ENCODE measurements around the gene CCER1. TPM values are rescaled to one million over a fixed set of nuclear protein-coding genes. Genes with fewer than 3 reads are reported as not detected.

Gene CCER1
- total and polyA plus RNA-seq, 2 experiments from 2014 or later: not detected

- Mint-ChIP-seq H3K9me3 (no peaks in the 10 kb centered on the region), H3K36me3 (ENCODE audit: low read depth) (no peaks in the 10 kb centered on the region), H3K27me3 (ENCODE audit: insufficient read depth, low read depth, poor library complexity) (peaks cover 2% of the 10 kb centered on the region), H3K4me3 (no peak overlapping the region), H3K27ac (no peak overlapping the region), H3K4me1 (no peaks in the 10 kb centered on the region)
- no peaks in the 10 kb centered on the region for H3K27me3 ChIP-seq (ENCODE audit: insufficient read depth)
- no peaks in the 10 kb centered on the region for H3K79me2 ChIP-seq (replicated peaks; ENCODE audit: insufficient read depth)
- H3K27ac ChIP-seq (ENCODE audit: low read depth): no peak overlapping the region
- H2AFZ ChIP-seq: no peak overlapping the region
- H4K20me1 ChIP-seq (replicated peaks; ENCODE audit: insufficient read depth): no peaks in the 10 kb centered on the region
- no peak overlapping the region for H3K4me2 ChIP-seq
- no peak for TF ChIP-seq EZH2phosphoT487 (IDR thresholded peaks at IDR 0.05; ENCODE audit: unreplicated experiment)
- no peak for TF ChIP-seq ZNF114 (CRISPR knock-in tag; IDR thresholded peaks at IDR 0.05)
- no peak for TF ChIP-seq ETS1 (IDR thresholded peaks at IDR 0.05)
- no peak for TF ChIP-seq ZNF331 (CRISPR knock-in tag; IDR thresholded peaks at IDR 0.05; ENCODE audit: low read depth)
- TF ChIP-seq NANOG (IDR thresholded peaks at IDR 0.05; ENCODE audit: borderline replicate concordance): no peak
- no peak for TF ChIP-seq JUNB (IDR thresholded peaks at IDR 0.05; ENCODE audit: unreplicated experiment)
- no peak for TF ChIP-seq CREB1 (CRISPR knock-in tag; IDR thresholded peaks at IDR 0.05; ENCODE audit: low read depth)
- TF ChIP-seq, protein P1, sequence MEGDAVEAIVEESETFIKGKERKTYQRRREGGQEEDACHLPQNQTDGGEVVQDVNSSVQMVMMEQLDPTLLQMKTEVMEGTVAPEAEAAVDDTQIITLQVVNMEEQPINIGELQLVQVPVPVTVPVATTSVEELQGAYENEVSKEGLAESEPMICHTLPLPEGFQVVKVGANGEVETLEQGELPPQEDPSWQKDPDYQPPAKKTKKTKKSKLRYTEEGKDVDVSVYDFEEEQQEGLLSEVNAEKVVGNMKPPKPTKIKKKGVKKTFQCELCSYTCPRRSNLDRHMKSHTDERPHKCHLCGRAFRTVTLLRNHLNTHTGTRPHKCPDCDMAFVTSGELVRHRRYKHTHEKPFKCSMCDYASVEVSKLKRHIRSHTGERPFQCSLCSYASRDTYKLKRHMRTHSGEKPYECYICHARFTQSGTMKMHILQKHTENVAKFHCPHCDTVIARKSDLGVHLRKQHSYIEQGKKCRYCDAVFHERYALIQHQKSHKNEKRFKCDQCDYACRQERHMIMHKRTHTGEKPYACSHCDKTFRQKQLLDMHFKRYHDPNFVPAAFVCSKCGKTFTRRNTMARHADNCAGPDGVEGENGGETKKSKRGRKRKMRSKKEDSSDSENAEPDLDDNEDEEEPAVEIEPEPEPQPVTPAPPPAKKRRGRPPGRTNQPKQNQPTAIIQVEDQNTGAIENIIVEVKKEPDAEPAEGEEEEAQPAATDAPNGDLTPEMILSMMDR (conservative IDR thresholded peaks at IDR 0.05; ENCODE audit: low read depth in 2 of 2): no peak
- TF ChIP-seq POLR2AphosphoS5 (IDR thresholded peaks at IDR 0.05; ENCODE audit: low read depth): no peak
- no peak for TF ChIP-seq ZNF462 (CRISPR knock-in tag; IDR thresholded peaks at IDR 0.05)
- H3K4me1 ChIP-seq (ENCODE audit: insufficient read depth): no peaks in the 10 kb centered on the region
- ATAC-seq (no peak), DNase-seq (ENCODE audit: low spot score) (no peak)
- no peaks in the 10 kb centered on the region for H3K9me2 ChIP-seq (ENCODE audit: insufficient read depth)
- H3F3A ChIP-seq (replicated peaks; ENCODE audit: low read depth): no peaks in the 10 kb centered on the region
- no peak overlapping the region for H3K4me3 ChIP-seq
- no peaks in the 10 kb centered on the region for H3K36me3 ChIP-seq (ENCODE audit: insufficient read depth)
Measured at GRCh38 chr12:90963946-90964345, 9.0 kb upstream of the CCER1 start.
